SH-SY5Y (cell line): ENCODE results near the gene MGAT4C.

ENCODE experiments used
- GATA2 ChIP-seq: IDR thresholded peaks from 2 replicates; pipeline ENCODE4 v1.6.1; 2011; ENCODE audit warnings: mild to moderate bottlenecking, low read depth, low read length
- GATA3 ChIP-seq: IDR thresholded peaks from 2 replicates; pipeline ENCODE4 v1.6.1; 2011; ENCODE audit warnings: low read depth, mild to moderate bottlenecking, low read length, moderate library complexity

GRCh38 chr12:86196465-86196864, 59.7 kb downstream of the MGAT4C start:
- TF ChIP-seq GATA2 (no peak), GATA3 (no peak)
